Astrocyte (in vitro differentiated cells and primary cell): ENCODE results near the gene CTNNA2. TPM values are rescaled to one million over a fixed set of nuclear protein-coding genes. Genes with fewer than 3 reads are reported as not detected.
A peak's percentile ranks its signal among the peaks of the same experiment; 100 is the strongest.

Source experiments
- DNase-seq: peaks from one replicate; pipeline ENCODE4 v3.0.0-alpha.2; 2010; ENCODE audit warnings: low read depth
- FAIRE-seq: peaks from 2 replicates; lab custom pipeline; 2011; peaks lifted over from hg19 to GRCh38; lab: Jason Lieb, UNC
- H2AFZ ChIP-seq: 2 replicates; pipeline ENCODE4 v1.6.0; 2012; ENCODE audit warnings: low read depth, low read length, inconsistent platforms
- H3K27ac ChIP-seq: 2 replicates; pipeline ENCODE4 v1.5.1; 2011; ENCODE audit warnings: low read depth, low read length, inconsistent platforms
- H3K27me3 ChIP-seq: 2 replicates; pipeline ENCODE4 v1.6.0; 2011; ENCODE audit warnings: low read length, inconsistent platforms; ENCODE audit not compliant: insufficient read depth
- H3K36me3 ChIP-seq: 2 replicates; pipeline ENCODE4 v1.5.1; 2011; ENCODE audit warnings: low read length, inconsistent platforms; ENCODE audit not compliant: insufficient read depth
- H3K4me1 ChIP-seq: 2 replicates; pipeline ENCODE4 v1.5.1; 2011; ENCODE audit warnings: low read length, inconsistent platforms; ENCODE audit not compliant: insufficient read depth
- H3K4me2 ChIP-seq: 2 replicates; pipeline ENCODE4 v1.6.0; 2012; ENCODE audit warnings: low read length, inconsistent platforms
- H3K4me3 ChIP-seq: 2 replicates; pipeline ENCODE4 v1.5.1; 2011; ENCODE audit warnings: low read depth, mild to moderate bottlenecking, low read length, inconsistent platforms; ENCODE audit not compliant: insufficient read depth
- H3K79me2 ChIP-seq: 2 replicates; pipeline ENCODE4 v1.6.0; 2012; ENCODE audit warnings: mild to moderate bottlenecking, low read length, inconsistent platforms; ENCODE audit not compliant: insufficient read depth
- H3K9ac ChIP-seq: 2 replicates; pipeline ENCODE4 v1.6.0; 2012; ENCODE audit warnings: mild to moderate bottlenecking, low read length, inconsistent platforms
- H3K9me3 ChIP-seq: 2 replicates; pipeline ENCODE4 v1.5.1; 2012; ENCODE audit warnings: low read depth, mild to moderate bottlenecking, low read length, inconsistent platforms; ENCODE audit not compliant: insufficient read depth
- H4K20me1 ChIP-seq: 2 replicates; pipeline ENCODE4 v1.6.0; 2012; ENCODE audit warnings: low read length, inconsistent platforms; ENCODE audit not compliant: insufficient read depth
- H3K27ac Mint-ChIP-seq: one replicate; pipeline ENCODE4 v1.8.0; 2021; ENCODE audit warnings: mild to moderate bottlenecking, mixed read lengths; ENCODE audit not compliant: unreplicated experiment
- H3K27me3 Mint-ChIP-seq: one replicate; pipeline ENCODE4 v1.8.0; 2021; ENCODE audit warnings: low read depth, mixed read lengths; ENCODE audit not compliant: unreplicated experiment
- H3K36me3 Mint-ChIP-seq: one replicate; pipeline ENCODE4 v1.8.0; 2021; ENCODE audit warnings: low read depth, mixed read lengths; ENCODE audit not compliant: unreplicated experiment
- H3K4me1 Mint-ChIP-seq: one replicate; pipeline ENCODE4 v1.8.0; 2021; ENCODE audit warnings: low read depth, mixed read lengths; ENCODE audit not compliant: unreplicated experiment
- H3K4me3 Mint-ChIP-seq: one replicate; pipeline ENCODE4 v1.8.0; 2021; ENCODE audit warnings: mild to moderate bottlenecking, moderate library complexity, mixed read lengths; ENCODE audit not compliant: unreplicated experiment
- H3K9me3 Mint-ChIP-seq: one replicate; pipeline ENCODE4 v1.8.0; 2021; ENCODE audit warnings: mild to moderate bottlenecking, mixed read lengths; ENCODE audit not compliant: unreplicated experiment
- EZH2 ChIP-seq: IDR thresholded peaks from 2 replicates; pipeline ENCODE4 v1.6.1; 2012; ENCODE audit warnings: mild to moderate bottlenecking, low read length, inconsistent platforms; ENCODE audit not compliant: insufficient read depth
- total RNA-seq: library from RNA; stranded (reverse); gene quantifications from 2 replicates; pipeline ENCODE4 v1.2.1, GENCODE V29; 2021
- TF ChIP-seq, protein P1 (sequence below): IDR thresholded peaks from 2 replicates; pipeline ENCODE4 v1.5.1; 2011; ENCODE audit warnings: low read depth, mild to moderate bottlenecking, inconsistent platforms, low read length, moderate library complexity; ENCODE audit not compliant: insufficient read depth

Gene CTNNA2
- total RNA-seq, 1 donor from 2014 or later = 3.9 TPM

DNA sequence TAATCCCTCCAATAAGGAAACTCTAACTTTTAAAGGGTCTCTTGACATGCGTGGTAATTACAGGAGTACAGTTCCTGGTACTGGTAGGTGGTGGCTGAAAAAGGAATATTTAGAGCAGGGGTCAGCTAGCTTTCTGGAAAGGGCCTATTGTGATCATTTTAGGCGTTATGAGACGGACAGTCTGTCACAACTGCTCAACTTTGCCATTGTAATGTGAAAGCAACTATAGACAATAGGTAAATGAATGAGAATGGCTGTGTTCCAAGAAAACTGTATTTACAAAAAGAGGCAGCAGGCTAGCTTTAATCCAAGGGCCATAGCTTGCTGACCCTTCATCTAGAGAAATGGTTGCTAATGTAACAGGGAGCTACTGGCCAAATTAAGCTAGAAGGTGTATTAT is 969.4 kb downstream of the CTNNA2 start:
- no peaks in the 10 kb centered on the region for H3K9me3 Mint-ChIP-seq
- DNase-seq = no peak

DNA sequence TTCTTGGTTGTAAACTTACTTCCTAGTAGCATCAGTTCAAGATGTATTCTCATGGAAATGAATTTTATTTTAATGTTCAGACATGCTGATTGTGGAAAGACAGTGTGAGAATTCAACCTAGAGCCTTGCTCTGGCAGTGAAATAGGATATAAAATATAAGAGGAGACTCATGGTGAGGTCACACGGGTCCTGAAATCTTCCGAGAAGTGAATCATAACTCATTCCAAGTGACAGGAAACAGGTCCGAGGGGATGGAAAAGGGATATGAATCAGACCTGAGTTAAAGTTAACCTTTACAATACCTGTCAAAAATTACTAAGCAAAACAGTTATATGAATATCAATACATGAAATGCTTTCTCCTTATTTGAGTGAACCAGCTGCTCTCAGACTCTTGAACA is 976.9 kb downstream of the CTNNA2 start:
- H3K9me3 Mint-ChIP-seq = no peaks in the 10 kb centered on the region
- Histone ChIP-seq H3K79me2 (no peaks in the 10 kb centered on the region), H2AFZ (no peak overlapping the region), H3K4me3 (no peak overlapping the region), H3K27me3 (no peaks in the 10 kb centered on the region), H3K4me1 (peaks cover 13% of the 10 kb centered on the region), H4K20me1 (no peaks in the 10 kb centered on the region), H3K9me3 (no peaks in the 10 kb centered on the region), H3K4me2 (peak overlapping the region; percentile 45), H3K27ac (peak overlapping the region; percentile 35), H3K9ac (no peak overlapping the region), H3K36me3 (no peaks in the 10 kb centered on the region)
- no peaks in the 10 kb centered on the region for H3K36me3 Mint-ChIP-seq
- peak; percentile 76 for FAIRE-seq
- H3K4me3 Mint-ChIP-seq = no peak overlapping the region
- TF ChIP-seq, protein P1, sequence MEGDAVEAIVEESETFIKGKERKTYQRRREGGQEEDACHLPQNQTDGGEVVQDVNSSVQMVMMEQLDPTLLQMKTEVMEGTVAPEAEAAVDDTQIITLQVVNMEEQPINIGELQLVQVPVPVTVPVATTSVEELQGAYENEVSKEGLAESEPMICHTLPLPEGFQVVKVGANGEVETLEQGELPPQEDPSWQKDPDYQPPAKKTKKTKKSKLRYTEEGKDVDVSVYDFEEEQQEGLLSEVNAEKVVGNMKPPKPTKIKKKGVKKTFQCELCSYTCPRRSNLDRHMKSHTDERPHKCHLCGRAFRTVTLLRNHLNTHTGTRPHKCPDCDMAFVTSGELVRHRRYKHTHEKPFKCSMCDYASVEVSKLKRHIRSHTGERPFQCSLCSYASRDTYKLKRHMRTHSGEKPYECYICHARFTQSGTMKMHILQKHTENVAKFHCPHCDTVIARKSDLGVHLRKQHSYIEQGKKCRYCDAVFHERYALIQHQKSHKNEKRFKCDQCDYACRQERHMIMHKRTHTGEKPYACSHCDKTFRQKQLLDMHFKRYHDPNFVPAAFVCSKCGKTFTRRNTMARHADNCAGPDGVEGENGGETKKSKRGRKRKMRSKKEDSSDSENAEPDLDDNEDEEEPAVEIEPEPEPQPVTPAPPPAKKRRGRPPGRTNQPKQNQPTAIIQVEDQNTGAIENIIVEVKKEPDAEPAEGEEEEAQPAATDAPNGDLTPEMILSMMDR = no peak
- no peak for TF ChIP-seq EZH2
- H3K27ac Mint-ChIP-seq = no peak overlapping the region
- peak; percentile 67 for DNase-seq
- no peaks in the 10 kb centered on the region for H3K27me3 Mint-ChIP-seq
- H3K4me1 Mint-ChIP-seq = peaks cover 10% of the 10 kb centered on the region

More for the DNA sequence above, 969.4 kb downstream of the CTNNA2 start:
- Histone ChIP-seq H3K36me3 (no peaks in the 10 kb centered on the region), H3K27me3 (no peaks in the 10 kb centered on the region), H4K20me1 (no peaks in the 10 kb centered on the region), H3K27ac (no peak overlapping the region), H2AFZ (no peak overlapping the region), H3K9me3 (no peaks in the 10 kb centered on the region), H3K4me3 (no peak overlapping the region), H3K4me2 (no peak overlapping the region), H3K79me2 (no peaks in the 10 kb centered on the region), H3K9ac (no peak overlapping the region), H3K4me1 (no peaks in the 10 kb centered on the region)
- no peaks in the 10 kb centered on the region for H3K27me3 Mint-ChIP-seq
- no peak overlapping the region for H3K27ac Mint-ChIP-seq
- no peak for TF ChIP-seq EZH2
- TF ChIP-seq, protein P1 = no peak
- no peak overlapping the region for H3K4me3 Mint-ChIP-seq
- FAIRE-seq = no peak
- H3K36me3 Mint-ChIP-seq = no peaks in the 10 kb centered on the region
- H3K4me1 Mint-ChIP-seq = no peaks in the 10 kb centered on the region

DNA sequence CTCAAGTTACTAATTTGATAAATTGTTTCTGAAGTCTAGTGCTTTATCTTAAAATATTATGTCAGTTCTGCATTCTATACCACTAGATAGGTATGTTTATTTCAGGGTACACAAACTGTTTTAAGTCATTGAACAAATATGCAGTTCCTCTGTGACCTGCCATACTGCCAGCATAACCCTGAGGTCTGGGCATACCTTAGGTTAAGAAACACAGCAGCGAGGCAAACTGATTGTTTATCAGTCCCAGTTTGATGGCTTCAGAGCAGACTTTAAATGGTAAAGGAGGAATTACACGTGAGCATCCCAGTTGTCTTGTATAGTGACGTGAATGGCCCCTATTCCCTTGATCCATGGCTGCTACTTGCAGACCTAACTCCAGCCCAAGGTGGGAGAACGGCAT is 978.1 kb downstream of the CTNNA2 start:
- H3K4me2 ChIP-seq = no peak overlapping the region
- H3K9me3 Mint-ChIP-seq = no peaks in the 10 kb centered on the region
- H3K27ac Mint-ChIP-seq = no peak overlapping the region
- H3K9me3 ChIP-seq = no peaks in the 10 kb centered on the region
- no peak overlapping the region for H3K4me3 Mint-ChIP-seq
- H3K27ac ChIP-seq = no peak overlapping the region
- no peaks in the 10 kb centered on the region for H3K36me3 Mint-ChIP-seq
- peaks cover 13% of the 10 kb centered on the region for H3K4me1 ChIP-seq
- no peaks in the 10 kb centered on the region for H3K79me2 ChIP-seq
- TF ChIP-seq, protein P1 = no peak
- TF ChIP-seq EZH2 = no peak
- H2AFZ ChIP-seq = no peak overlapping the region
- H3K9ac ChIP-seq = no peak overlapping the region
- DNase-seq (no peak), FAIRE-seq (no peak)
- H4K20me1 ChIP-seq = no peaks in the 10 kb centered on the region
- no peak overlapping the region for H3K4me3 ChIP-seq
- H3K27me3 ChIP-seq = no peaks in the 10 kb centered on the region
- no peaks in the 10 kb centered on the region for H3K36me3 ChIP-seq
- no peaks in the 10 kb centered on the region for H3K27me3 Mint-ChIP-seq
- H3K4me1 Mint-ChIP-seq = peaks cover 15% of the 10 kb centered on the region
